Frontal cortex (tissue), 4 donors: Measurements from ENCODE around the gene TEX13D. TPM values are rescaled to one million over a fixed set of nuclear protein-coding genes. Genes with fewer than 3 reads are reported as not detected.

ENCODE experiments used
- DNase-seq, 2 donors: peaks; one replicate each; pipeline ENCODE4 v3.0.0; 2012; ENCODE audit warnings: low spot score in 2 of 2
- FAIRE-seq: peaks from 2 replicates; lab custom pipeline; 2012; peaks lifted over from hg19 to GRCh38; lab: Jason Lieb, UNC
- small RNA-seq: library from RNA; depleted of rRNA; stranded (forward); fragments of <200 nt; gene quantifications from one replicate; pipeline ENCODE3, GENCODE V24; 2014
- total RNA-seq: library from RNA; depleted of rRNA; stranded (reverse); fragments of >200 nt; gene quantifications from one replicate; pipeline ENCODE4 v1.2.3, GENCODE V29; 2014
- donor health status: control.
- donor health status: control.
- donor health status: control.

The TEX13D gene
- total RNA-seq, 1 donor from 2014 or later: not detected

DNA sequence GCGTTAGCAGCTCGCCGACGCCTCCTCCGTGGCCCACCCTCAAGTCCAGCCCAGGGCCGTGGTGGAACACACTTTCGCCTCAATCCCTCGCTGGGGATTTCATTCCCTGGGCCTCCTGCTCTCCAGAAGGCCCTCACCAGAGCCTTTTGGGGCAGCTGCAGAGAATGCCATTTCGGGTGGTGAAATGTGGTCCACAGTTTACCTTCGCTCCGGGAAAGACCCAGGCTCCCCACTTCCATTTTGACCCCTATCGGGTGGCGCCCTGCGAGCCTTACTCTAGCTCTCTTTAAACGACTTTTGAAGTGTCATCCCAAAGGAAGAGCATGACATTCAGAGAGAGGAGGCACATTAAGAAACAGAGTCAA lies 14.4 kb downstream of the TEX13D start:
- FAIRE-seq: no peak
- no peak for DNase-seq

- no peak for FAIRE-seq
- DNase-seq: no peak
Observed at GRCh38 chrX:124347242-124347641, 14.8 kb downstream of the TEX13D start.

GRCh38 chrX:124348182-124348581 lies 15.7 kb downstream of the TEX13D start:
- FAIRE-seq (no peak), DNase-seq (no peak)

GRCh38 chrX:124348885-124349453 lies 16.5 kb downstream of the TEX13D start:
- FAIRE-seq: no peak
- no peak for DNase-seq

DNA sequence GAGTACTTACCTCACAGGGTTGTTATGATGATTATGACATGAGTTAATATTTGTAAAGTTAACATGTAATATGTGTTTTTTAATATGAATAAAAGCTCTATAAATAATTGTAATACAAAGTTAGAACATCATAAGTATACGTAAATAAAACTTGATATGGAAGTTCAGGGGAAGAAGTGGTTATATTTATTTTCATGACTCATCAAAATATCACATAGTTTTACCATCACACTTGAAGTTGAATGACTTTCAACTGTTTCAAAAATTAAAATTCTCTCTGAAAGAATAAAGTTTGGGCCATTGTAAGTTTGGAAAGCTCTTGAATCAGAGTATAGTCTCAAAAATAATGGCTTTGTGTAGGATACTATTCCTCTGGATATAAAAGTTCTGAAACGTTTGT lies 22.2 kb downstream of the TEX13D start:
- no peak for DNase-seq
- no peak for FAIRE-seq

DNA sequence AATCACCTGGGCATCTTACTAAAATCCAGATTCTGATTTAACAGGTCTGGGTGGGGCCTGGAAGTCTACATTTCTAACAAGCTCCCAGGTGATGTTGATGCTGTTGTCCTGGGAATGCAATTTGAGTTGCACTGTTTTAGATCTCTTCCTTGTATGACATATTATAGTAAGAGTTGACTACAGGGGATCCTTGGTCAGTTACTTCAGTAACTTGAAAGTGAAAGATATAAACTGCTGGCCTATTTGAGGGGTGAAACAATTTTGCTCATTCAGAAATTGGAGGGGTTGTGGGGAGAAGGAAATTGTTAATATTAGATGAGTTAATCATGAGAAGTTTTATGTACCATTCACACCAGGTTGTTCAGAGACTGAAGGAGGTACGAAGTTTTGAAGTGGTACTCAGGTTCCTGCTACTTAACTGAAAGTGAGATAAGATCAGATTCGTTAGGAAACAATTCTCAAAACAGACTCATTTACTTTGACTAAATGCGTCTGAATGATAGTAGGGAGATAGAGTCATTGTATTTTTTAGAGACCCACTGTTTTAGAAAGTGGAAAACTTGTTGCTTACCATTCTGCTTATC lies 26.4 kb downstream of the TEX13D start:
- no peak for DNase-seq
- no peak for FAIRE-seq

- FAIRE-seq: no peak
- DNase-seq: no peak
Observed at GRCh38 chrX:124362072-124362471, 29.6 kb downstream of the TEX13D start.

DNA sequence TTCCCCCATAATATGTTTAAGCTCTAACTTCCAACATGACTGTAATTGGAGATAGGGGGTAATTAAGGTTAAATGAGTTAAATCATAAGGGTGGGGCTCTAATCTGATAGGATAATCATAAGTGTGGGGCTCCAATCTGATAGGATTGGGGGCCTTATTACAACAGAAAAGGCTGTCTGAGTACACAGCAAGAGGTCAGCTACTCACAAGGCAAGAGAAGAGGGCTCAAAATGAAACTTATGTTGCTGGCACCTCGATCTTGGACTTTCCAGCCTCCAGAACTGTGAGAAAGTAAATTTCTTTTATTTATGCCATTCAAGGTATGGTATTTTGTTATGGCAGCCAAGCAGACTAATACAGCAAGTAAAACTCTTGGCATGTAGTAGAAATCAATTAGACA lies 30.3 kb downstream of the TEX13D start:
- no peak for FAIRE-seq
- no peak for DNase-seq

DNA sequence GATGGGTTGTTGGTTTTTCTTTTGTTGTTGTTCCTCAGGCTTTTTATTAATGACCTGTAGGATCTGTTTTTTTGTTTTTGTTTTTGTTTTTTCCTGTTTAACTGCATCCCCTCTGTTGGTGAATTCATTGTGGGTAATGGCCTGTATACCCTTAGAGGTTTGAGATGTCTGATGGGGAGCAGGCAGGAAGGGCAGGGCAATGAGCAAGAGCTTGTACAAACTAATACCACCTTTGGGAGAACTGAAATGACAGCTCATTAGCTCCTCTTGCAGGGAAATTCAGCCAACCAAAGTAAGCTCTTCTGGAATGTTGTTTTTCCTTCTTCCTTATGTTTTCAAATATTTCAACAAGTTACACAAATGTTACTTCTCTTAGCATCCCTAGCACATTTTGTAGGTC lies 37.3 kb downstream of the TEX13D start:
- DNase-seq (no peak), FAIRE-seq (no peak)

GRCh38 chrX:124373348-124373747 lies 40.9 kb downstream of the TEX13D start:
- no peak for FAIRE-seq

GRCh38 chrX:124378643-124379042 lies 46.2 kb downstream of the TEX13D start:
- no peak for FAIRE-seq
- DNase-seq: no peak

More at GRCh38 chrX:124373348-124373747, 40.9 kb downstream of the TEX13D start:
- no peak for DNase-seq

DNA sequence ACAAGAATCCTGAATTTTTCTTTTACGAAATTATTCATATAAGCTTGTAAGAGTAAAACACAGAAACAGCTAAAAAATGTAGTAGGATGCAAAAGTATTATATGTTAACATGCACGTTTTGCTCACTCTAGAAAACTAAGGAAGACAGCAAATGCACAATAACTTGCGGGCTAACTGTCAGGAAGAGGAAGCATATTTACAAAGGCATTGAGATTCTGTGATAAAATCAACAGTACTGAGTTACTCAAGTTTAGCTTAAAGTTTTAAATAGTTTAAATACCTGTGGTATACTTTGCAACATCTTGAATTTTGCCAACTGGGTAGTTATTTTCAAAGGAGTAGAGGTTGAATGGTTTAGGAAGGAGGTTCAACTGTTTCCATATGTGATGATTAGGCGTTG lies 50.9 kb downstream of the TEX13D start:
- FAIRE-seq (no peak), DNase-seq (no peak)

DNA sequence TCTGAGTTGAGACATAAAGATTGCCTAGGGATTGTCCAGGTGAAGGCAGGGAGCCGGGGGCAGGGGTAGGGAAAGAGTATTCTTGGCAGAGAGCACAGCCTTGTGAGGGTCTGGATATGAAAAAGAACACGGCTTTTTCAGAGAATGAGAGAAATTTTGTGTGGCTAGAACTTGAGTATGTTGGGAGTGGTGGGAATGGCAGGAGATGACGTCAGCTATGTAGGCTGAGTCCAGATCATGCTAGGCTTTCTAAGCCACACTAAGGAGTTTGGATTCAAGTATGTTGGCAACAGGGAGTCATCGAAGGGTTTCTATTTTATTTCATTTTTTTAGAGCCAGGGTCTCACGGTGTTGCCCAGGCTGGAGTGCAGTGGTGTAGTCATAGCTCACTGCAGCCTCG lies 53.9 kb downstream of the TEX13D start:
- DNase-seq (no peak), FAIRE-seq (no peak)

Small RNA genes within 50 kb of the gene (small RNA-seq; reads per million reads assigned to genes)
- gene AL022718.1: not detected

Other genes with a start within 250 kb of the TEX13D start
- gene SH2D1A, start 13.9 kb downstream of the TEX13D start, total RNA-seq: not detected